Pons (tissue), 1 donor: Measurements from ENCODE around the gene CLASP2.

ENCODE experiments used
- DNase-seq: peaks from one replicate; pipeline ENCODE4 v3.0.0-alpha.2; 2016; ENCODE audit warnings: low spot score

Gene CLASP2

GRCh38 chr3:33636125-33636850 is 81.8 kb downstream of the CLASP2 start:
- peak; percentile 81 for DNase-seq

DNA sequence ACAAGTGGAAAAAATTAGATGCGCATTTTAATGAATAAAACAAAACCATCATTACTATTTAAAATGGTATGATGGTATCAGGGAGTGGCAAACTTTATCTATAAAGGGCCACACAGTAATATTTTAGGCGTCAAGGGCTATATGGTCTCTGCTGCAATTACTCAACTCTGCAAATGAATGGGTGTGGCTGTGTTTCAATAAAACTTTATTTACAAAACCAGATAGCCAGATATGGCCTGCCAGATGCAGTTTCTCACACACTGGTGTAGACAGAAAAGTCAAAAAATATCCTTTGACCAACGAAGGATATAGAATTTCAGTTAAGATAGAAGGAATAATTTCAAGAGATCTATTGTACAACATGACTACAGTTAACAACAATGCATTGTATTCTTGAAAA is 83.8 kb downstream of the CLASP2 start:
- DNase-seq = no peak

GRCh38 chr3:33629219-33629618 is 88.8 kb downstream of the CLASP2 start:
- DNase-seq = no peak

DNA sequence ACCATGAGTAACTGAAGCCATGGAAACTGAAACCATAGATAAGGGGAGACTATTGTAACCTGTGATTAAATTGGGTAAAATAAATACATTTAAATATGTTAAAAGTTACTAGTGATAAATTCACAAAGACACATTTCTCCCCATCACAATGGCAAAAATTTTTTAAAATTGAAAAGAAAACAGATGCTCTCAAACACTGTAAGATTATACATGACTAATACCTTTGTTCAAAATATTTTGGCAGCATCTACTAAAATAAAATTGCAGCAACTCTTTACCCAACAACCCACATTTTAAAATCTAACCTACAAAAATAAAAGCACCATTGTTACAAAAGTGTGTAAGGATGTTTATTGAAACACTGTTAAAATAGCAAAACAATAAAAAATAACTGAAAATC is 93.3 kb downstream of the CLASP2 start:
- no peak for DNase-seq

DNA sequence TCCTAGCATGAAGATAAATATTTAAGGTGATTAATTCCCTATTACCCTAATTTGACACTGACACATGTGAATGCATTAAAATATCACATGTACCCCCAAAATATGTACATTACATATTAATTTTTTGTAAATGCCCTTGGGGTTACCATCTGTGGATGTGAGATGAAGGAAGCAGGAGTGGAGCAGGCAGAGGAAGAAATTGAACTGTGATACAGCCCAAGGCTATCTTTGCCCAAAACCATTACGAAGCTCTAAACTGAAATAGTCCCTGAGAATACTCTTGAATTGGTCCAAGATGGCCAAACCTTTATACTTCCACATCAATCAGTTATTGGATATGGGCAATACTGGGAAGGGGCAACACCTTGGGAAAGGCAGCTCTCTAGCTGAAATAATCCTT is 105.0 kb downstream of the CLASP2 start:
- no peak for DNase-seq

DNA sequence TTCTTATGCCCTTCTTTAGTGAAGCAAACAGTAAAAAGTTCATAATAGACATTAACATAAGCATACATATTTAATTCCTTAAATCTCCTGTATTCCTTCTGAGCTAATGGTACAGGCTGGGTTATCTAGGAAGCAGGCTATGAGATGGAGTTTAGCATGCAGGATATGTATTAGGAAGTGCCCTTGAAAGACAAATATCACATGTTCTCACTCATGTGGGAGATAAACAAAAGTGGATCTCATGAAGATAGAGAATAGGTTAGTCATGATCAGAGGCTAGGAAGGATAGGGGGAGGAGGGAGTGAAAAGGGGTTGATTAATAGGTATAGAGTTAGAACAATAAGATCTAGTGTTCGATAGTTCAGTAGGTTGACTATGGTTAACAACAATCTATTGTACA is 105.4 kb downstream of the CLASP2 start:
- DNase-seq = peak; percentile 55

- no peak for DNase-seq
Observed at GRCh38 chr3:33602829-33603228, 115.2 kb downstream of the CLASP2 start.

DNA sequence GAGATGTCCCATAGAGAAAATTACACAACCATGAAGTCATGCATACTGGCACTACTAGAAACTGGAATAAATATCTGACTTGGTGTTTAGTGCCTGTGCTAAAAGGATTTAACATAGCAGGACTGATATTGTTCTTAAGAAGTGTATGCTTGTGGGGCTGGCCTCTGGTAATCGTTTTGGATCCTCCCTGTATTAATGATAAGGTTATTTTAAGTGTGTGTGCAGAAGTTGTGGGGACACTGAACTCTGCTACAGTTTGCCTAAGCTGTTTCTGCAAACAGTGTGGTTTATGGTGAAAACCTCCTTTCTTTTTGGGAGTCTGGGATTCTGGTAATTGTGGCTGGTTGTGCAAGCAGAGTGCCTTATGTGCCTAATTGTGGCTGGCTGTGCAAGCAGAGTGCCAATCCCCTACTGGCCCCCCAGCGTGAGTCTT is 120.8 kb downstream of the CLASP2 start:
- DNase-seq = no peak

GRCh38 chr3:33592999-33593398 is 125.1 kb downstream of the CLASP2 start:
- no peak for DNase-seq

GRCh38 chr3:33590541-33590940 is 127.5 kb downstream of the CLASP2 start:
- DNase-seq = no peak

DNA sequence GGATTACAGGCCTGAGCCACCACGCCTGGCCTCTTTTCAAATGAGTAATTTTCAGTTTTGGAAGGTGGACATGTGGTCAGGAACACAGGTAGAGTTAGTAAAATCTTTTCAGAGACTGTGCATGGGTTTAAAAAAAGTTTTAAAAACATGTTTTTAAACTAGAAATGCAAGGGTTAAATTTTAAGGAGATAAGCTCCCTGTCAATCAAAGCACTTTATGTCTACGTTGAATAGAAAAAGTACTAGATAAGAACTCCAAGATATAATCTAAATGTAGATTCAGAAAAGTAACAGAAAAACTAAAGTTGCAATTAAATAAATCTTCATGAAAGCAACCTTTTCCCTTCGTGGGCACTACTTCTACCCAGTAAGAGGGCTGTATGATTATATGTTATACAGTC is 131.7 kb downstream of the CLASP2 start:
- no peak for DNase-seq

- no peak for DNase-seq
Observed at GRCh38 chr3:33582234-33582633, 135.8 kb downstream of the CLASP2 start.

DNA sequence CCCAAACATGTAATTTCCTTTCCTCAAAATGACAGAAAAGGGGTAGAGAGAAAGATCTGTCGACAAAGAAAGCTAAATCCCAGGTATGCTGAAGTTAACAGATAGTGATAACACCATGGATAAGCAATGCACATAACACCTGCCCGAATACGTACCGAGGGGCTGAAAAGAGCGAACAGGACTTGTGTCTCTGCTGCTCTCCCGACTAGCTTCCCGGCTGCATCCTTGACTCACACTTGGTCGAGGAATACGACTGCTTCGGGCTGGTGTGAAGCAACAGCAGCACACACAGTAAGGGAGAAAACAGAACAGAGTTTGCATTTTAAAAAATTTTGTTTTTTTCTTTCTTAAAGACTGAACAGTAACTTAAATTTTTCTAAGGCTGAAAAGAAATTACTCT is 136.4 kb downstream of the CLASP2 start:
- no peak for DNase-seq

GRCh38 chr3:33579840-33580239 is 138.2 kb downstream of the CLASP2 start:
- DNase-seq = no peak

DNA sequence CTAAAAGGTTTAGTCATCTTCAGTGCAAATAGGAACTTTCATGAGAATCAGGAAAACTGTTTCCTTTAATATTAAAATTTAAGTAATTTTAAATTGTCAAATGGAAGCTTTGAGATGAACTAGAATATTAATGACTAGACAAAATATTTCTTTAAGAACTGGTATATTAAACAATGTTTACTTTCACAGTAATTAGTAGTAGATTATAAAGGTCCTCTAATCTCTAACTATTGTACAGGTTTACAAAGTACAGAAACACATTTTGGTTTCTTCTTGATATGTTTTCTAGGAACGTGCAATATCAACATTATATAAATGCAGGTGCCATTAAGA is 138.9 kb downstream of the CLASP2 start:
- no peak for DNase-seq

DNA sequence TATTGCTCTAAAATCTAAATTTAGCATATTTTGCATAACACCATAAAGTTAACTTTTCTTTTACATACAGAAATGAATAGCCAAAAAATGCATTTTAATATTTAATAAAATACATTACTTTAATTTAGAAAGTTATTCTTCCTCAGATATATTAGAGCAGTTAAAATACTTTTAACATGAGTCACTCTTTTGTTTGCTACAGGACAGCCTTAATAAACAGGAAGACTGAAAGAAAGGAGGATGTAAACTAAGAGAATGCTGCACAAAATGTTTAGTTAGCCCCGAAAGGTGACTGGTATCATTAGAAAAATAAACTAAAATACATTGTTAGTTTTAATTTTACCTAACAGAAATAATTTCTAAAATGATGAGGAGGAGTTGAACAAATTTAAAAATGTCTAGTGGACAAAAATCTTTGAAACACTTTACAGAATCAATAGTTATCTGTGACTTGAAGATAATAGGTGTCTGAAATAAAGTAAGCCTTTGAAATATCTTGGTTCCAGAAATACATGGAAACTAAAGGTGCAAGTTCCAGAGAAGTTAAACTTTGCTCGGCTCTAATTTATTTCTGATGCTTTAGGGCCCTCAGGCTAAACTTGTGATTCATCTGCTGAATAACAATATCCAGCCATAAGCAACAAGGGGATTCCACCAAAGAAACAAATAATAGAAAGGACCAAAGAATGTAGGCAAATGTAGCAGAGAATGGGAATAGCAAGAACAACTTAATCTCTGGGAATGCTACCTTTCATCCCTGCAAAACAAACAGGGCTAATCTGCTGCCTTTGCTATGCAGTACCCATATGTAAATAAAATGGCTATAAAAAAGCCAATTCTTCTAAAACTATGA is 139.5 kb downstream of the CLASP2 start:
- no peak for DNase-seq

DNA sequence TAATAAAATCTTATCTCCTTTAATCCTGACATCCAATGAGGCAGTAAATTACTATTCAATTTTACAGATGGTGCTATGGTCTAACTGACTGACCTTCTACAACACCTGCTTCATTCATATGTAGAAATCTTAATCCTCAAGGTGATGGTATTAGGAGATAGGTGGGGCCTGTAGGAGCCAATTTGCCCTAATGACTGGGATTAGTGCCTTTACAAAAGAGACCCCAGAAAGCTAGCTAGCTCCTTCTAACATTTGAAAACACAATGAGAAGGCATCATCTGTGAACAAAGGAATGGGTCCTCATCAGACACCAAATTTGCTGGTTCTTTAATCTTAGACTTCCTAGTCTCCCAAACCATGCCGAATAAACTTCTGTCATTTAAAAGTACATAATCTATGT is 140.5 kb downstream of the CLASP2 start:
- no peak for DNase-seq

- DNase-seq = no peak
Observed at GRCh38 chr3:33577173-33577572, 140.9 kb downstream of the CLASP2 start.

DNA sequence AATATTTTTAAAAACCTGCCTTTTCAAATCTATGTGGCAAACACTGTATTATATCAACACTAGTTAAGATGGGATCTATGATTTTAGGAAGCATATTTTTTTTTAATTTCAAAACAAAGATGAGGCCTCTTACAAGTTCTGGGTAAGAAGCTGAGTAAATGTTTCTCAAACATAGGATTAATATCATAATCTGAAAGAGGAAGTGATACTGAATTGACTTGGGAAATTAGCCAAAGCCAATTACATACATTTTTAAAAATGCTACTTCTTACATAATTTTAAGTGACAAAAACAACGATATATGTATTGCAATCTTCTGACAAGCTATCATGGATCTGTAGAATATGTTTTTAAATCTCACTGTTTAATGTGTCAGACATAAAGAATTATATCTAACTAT is 142.7 kb downstream of the CLASP2 start:
- DNase-seq = no peak

GRCh38 chr3:33557829-33558228 is 160.2 kb downstream of the CLASP2 start:
- DNase-seq = no peak

DNA sequence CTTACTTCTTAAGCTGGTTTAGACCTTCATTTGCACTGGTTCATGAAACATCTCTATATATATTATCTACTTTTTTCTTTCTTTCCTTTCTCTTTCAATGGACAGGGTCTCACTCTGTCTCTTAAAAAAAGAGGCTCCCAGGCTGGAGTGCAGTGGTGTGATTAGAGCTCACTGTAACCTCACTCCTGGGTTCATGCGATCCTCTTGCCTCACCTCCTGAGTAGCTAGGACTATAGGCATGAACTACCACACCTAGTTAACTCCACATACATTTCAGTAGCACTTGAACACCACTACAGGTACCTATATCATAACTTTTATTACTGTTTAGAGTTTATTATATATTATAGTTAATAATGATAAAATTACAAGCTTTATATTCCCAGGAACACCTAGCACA is 160.8 kb downstream of the CLASP2 start:
- no peak for DNase-seq

GRCh38 chr3:33547101-33547500 is 171.0 kb downstream of the CLASP2 start:
- DNase-seq = no peak

DNA sequence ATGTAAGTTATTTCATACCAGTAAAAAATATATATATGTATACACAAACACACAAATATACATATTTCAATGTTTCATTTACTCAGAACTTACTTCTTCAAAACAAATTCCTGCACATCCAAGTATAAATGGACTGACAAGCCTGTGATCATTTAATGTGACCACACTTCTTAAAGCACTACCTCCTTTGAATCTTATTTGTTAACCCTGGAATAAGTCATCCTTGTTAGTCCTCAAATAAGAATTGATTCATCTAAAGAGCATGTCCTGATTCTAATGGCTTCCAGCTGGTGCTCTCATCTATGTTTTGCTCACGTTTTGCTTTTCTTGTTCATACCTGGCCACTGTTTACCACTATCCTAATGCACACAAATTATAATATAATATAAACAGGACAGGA is 173.9 kb downstream of the CLASP2 start:
- no peak for DNase-seq

GRCh38 chr3:33543601-33544000 is 174.5 kb downstream of the CLASP2 start:
- DNase-seq = no peak
